Neutrophil (primary cell): ENCODE results near the gene ADD1.
A peak's percentile ranks its signal among the peaks of the same experiment; 100 is the strongest.

Experiments used
- H3K27ac ChIP-seq: fragments of 200-600 bp; sonication (generic); 2 replicates; pipeline ENCODE4 v1.5.1; 2016; ENCODE audit warnings: mild to moderate bottlenecking, moderate library complexity
- H3K27me3 ChIP-seq: fragments of 200-600 bp; sonication (generic); 2 replicates; pipeline ENCODE4 v1.6.0; 2016; ENCODE audit warnings: mild to moderate bottlenecking
- H3K36me3 ChIP-seq: fragments of 200-600 bp; sonication (generic); 2 replicates; pipeline ENCODE4 v1.5.1; 2017
- H3K4me1 ChIP-seq, 2 experiments: fragments of 200-600 bp in 1 of 2; sonication (generic) in 1 of 2; 1 replicate in 1 of 2; 2 replicates in 1 of 2; pipeline versions ENCODE4 v1.5.1 to v1.6.1; 2013 to 2016; ENCODE audit warnings: low read depth in 1 of 2, low read length in 1 of 2, mild to moderate bottlenecking in 1 of 2, moderate library complexity in 1 of 2; ENCODE audit not compliant: control insufficient read depth in 1 of 2, insufficient read depth in 1 of 2
- H3K4me3 ChIP-seq, 2 experiments: fragments of 200-600 bp in 1 of 2; sonication (generic) in 1 of 2; 1 replicate in 1 of 2; 2 replicates in 1 of 2; pipeline ENCODE4 v1.5.1; 2013 to 2016; ENCODE audit warnings: low read depth in 1 of 2, low read length in 1 of 2, mild to moderate bottlenecking in 1 of 2, moderate library complexity in 1 of 2
- H3K9me3 ChIP-seq: fragments of 200-600 bp; sonication (generic); 2 replicates; pipeline ENCODE4 v1.5.1; 2016
- CTCF ChIP-seq: fragments of 200-600 bp; sonication (generic); IDR thresholded peaks from 2 replicates; pipeline ENCODE4 v1.5.1; 2016; ENCODE audit warnings: antibody characterized with exemption

Gene ADD1

GRCh38 chr4:2849267-2850152, 5.9 kb downstream of the ADD1 start:
- TF ChIP-seq CTCF, result no peak
- Histone ChIP-seq H3K4me3 (no peak overlapping the region), H3K4me1 (peaks cover 43 to 57% of the 10 kb centered on the region in 2 experiments), H3K27me3 (no peaks in the 10 kb centered on the region), H3K27ac (peak overlapping the region; percentile 29), H3K36me3 (peaks cover 10% of the 10 kb centered on the region), H3K9me3 (no peaks in the 10 kb centered on the region)

- Histone ChIP-seq H3K27me3 (no peaks in the 10 kb centered on the region), H3K4me1 (peaks cover 29 to 40% of the 10 kb centered on the region in 2 experiments), H3K36me3 (peaks cover 15% of the 10 kb centered on the region), H3K9me3 (no peaks in the 10 kb centered on the region), H3K4me3 (no peak overlapping the region), H3K27ac (peak overlapping the region; percentile 21)
- no peak for TF ChIP-seq CTCF
Measured at GRCh38 chr4:2850966-2851798, 7.5 kb downstream of the ADD1 start.

- Histone ChIP-seq H3K27ac (no peak overlapping the region), H3K36me3 (peaks cover 15% of the 10 kb centered on the region), H3K9me3 (no peaks in the 10 kb centered on the region), H3K27me3 (no peaks in the 10 kb centered on the region), H3K4me3 (no peak overlapping the region), H3K4me1 (peaks cover 23 to 30% of the 10 kb centered on the region in 2 experiments)
- TF ChIP-seq CTCF, result no peak
Measured at GRCh38 chr4:2852481-2852921, 8.9 kb downstream of the ADD1 start.

GRCh38 chr4:2855584-2855983, 11.9 kb downstream of the ADD1 start:
- Histone ChIP-seq H3K36me3 (peaks cover 15% of the 10 kb centered on the region), H3K27me3 (no peaks in the 10 kb centered on the region), H3K4me1 (peaks cover 38 to 45% of the 10 kb centered on the region in 2 experiments), H3K9me3 (no peaks in the 10 kb centered on the region), H3K4me3 (no peak overlapping the region), H3K27ac (no peak overlapping the region)
- no peak for TF ChIP-seq CTCF

- no peaks in the 10 kb centered on the region for H3K27me3 ChIP-seq
- H3K27ac ChIP-seq, result no peak overlapping the region
- H3K4me1 ChIP-seq, result peaks cover 45 to 51% of the 10 kb centered on the region in 2 experiments
- H3K4me3 ChIP-seq, result no peak overlapping the region
- no peak for TF ChIP-seq CTCF
- no peaks in the 10 kb centered on the region for H3K9me3 ChIP-seq
- H3K36me3 ChIP-seq, result peaks cover 15% of the 10 kb centered on the region
Measured at GRCh38 chr4:2856266-2856665, 12.6 kb downstream of the ADD1 start.
